GM08714 (cell line): ENCODE data around the gene NPAS1.
A peak's percentile ranks its signal among the peaks of the same experiment; 100 is the strongest.
"Not testable (repeated sequence)": the region's sequence is repeated elsewhere in the genome, so short reads cannot be mapped to it uniquely, and the experiment has no call there.

ENCODE experiments used
- H3K4me3 ChIP-seq: fragments of 200-500 bp; sonication (Bioruptor generic); 2 replicates; pipeline ENCODE4 v1.5.1; 2014; ENCODE audit warnings: mild to moderate bottlenecking, low read length, inconsistent platforms
- ZNF274 ChIP-seq: IDR thresholded peaks from 2 replicates; pipeline ENCODE4 v1.6.1; 2012; ENCODE audit warnings: mild to moderate bottlenecking, low read depth, low read length

NPAS1 gene

GRCh38 chr19:47040869-47041268, 21.2 kb downstream of the NPAS1 start:
- TF ChIP-seq ZNF274, result no peak
- no peak overlapping the region for H3K4me3 ChIP-seq

- no peak overlapping the region for H3K4me3 ChIP-seq
- no peak for TF ChIP-seq ZNF274
Measured at GRCh38 chr19:47044946-47045866, 25.6 kb downstream of the NPAS1 start.

GRCh38 chr19:47045867-47046470, 26.3 kb downstream of the NPAS1 start:
- H3K4me3 ChIP-seq, result no peak overlapping the region
- TF ChIP-seq ZNF274, result no peak

DNA sequence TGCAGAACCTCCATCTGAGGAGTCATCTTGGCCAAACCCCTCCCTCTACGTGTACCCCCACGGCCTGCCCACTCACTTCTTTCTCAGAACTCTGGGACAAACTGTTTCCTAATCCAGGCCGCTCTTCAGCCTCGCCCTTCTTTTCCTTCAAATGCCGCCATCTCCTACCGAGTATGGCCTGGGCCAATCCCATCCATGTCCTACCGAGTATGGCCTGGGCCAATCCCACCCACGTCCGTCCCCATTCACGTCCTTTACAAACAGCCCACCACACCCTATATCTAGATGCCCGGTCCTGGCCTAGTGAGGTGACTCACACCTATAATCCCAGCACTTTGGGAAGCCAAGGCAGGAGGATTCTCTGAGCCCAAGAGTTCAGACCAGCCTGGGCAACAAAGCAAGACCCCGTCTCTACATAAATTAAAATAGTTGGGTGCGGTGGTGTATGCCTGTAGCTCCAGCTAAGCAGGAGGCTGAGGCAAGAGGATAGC, 27.7 kb downstream of the NPAS1 start:
- no peak for TF ChIP-seq ZNF274
- peak overlapping the region; percentile 85; the same call in 1 of the 2 replicates for H3K4me3 ChIP-seq

DNA sequence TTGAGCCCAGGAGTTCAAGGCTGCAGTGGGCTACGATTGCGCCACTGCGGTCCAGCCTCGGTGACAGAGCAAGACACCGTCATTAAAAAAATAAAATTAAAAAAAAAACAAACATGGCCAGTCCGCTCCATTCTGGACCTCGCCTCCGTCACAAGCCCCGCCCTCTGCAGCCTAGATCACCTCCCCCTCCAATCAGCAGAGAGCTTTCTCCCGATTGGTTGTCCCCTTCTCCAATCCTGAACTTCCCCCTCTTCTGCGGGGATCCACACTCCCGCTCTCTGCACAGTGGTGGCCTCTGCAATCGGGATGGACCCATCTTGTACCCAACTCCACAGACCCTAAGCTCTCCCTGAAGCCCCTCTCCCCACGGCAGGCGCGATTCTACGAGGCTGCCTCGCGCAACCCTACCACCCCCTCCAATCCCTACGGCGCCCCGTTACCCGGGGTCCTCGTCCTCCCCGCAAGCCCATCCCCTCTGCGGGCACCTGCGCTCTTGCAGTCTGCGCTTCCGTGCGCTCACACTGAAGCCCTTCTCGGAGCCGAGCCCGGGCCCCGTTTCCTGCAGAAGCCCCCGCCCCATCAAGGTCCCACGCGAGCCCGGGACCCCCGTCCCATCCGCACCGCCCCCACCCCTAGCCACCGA, 28.2 kb downstream of the NPAS1 start:
- H3K4me3 ChIP-seq, result peak overlapping the region; percentile 85
- TF ChIP-seq ZNF274, result no peak

GRCh38 chr19:47049307-47049700, 29.7 kb downstream of the NPAS1 start:
- TF ChIP-seq ZNF274, result no peak
- peak overlapping the region; percentile 25; the same call in 1 of the 2 replicates for H3K4me3 ChIP-seq

DNA sequence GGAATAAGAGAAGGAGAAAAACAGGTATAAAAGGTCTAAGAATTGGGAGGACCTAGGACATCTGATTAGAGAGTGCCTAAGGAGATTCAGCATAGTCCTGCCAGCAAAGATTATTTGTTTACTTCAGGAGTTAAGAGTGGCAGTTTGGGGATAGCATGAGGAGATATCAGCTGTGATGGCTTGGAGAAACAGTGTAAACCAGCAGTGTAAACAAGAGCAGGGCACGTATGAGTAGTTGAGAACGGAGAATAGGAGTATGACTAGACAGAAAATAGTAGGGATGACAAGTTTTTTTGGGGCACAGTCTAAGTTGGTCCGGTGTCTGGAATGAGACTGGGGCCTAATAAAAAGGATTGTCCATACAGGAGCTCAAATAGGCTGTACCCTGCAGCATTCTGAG, 30.9 kb downstream of the NPAS1 start:
- not testable (repeated sequence) for H3K4me3 ChIP-seq

- no peak for TF ChIP-seq ZNF274
- H3K4me3 ChIP-seq, result no peak overlapping the region
Measured at GRCh38 chr19:47056411-47056810, 36.8 kb downstream of the NPAS1 start.

- no peak overlapping the region for H3K4me3 ChIP-seq
- TF ChIP-seq ZNF274, result no peak
Measured at GRCh38 chr19:47057328-47057727, 37.7 kb downstream of the NPAS1 start.

DNA sequence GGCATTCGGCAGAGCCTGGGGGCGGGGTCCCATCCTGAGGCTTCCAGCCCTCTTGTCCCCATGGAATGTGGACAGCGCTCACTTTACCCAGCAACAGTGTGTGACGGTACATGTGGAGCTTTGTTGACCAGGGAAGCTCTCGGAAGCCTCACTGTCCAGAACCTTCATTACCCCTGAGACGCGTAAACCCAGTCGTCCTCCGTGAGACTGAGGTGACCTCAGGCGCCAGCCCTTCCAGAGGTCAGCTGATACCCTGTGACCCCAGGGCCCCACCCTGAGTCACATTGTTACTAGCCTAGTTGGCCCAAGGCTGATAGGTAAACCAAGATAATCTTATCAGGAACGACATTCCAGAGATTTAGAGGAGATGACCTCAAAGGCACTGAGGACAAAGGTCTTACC, 39.0 kb downstream of the NPAS1 start:
- no peak overlapping the region for H3K4me3 ChIP-seq
- no peak for TF ChIP-seq ZNF274

- TF ChIP-seq ZNF274, result no peak
- H3K4me3 ChIP-seq, result no peak overlapping the region
Measured at GRCh38 chr19:47063874-47064273, 44.2 kb downstream of the NPAS1 start.

GRCh38 chr19:47065242-47065641, 45.6 kb downstream of the NPAS1 start:
- no peak overlapping the region for H3K4me3 ChIP-seq
- no peak for TF ChIP-seq ZNF274

- no peak overlapping the region for H3K4me3 ChIP-seq
- TF ChIP-seq ZNF274, result no peak
Measured at GRCh38 chr19:47066376-47067214, 47.0 kb downstream of the NPAS1 start.
